ENCODE results near the gene SRPRB. TPM values are rescaled to one million over a fixed set of nuclear protein-coding genes. Genes with fewer than 3 reads are reported as not detected.
A peak's percentile ranks its signal among the peaks of the same experiment; 100 is the strongest.

Gene SRPRB
- total and polyA plus RNA-seq, 9 of the 15 experiments (the other 6 are each of a cell fraction or from before 2014, with no cell fraction given), result 29.5 to 66.0 (median 41.4) TPM

- Histone ChIP-seq H3K9me1 (ENCODE audit: control insufficient read depth, insufficient read depth, low read length) (no peaks in the 10 kb centered on the region), H3K4me3 (peak overlapping the region; percentile 89), H2AFZ (ENCODE audit: low read depth, low read length) (peak overlapping the region; percentile 98), H3K9ac (ENCODE audit: insufficient read depth in 1 of 2, low read depth in 2 of 2, low read length in 2 of 2) (peak overlapping the region in 1 of 2 experiments; percentile 58; a peak in 1 of 4 replicates), H3K79me2 (ENCODE audit: control insufficient read depth, insufficient read depth, low read length) (peaks cover 27% of the 10 kb centered on the region), H3K4me2 (ENCODE audit: insufficient read depth, low read length) (peak overlapping the region; percentile 91), H3K4me1 (replicated peaks in 1 of 2; ENCODE audit: control insufficient read depth in 2 of 2, insufficient read depth in 2 of 2, low read length in 2 of 2) (no peaks in the 10 kb centered on the region; a peak in 1 of 5 replicates), H3K27me3 (ENCODE audit: control insufficient read depth in 2 of 2, insufficient read depth in 2 of 2, low read length in 2 of 2) (no peaks in the 10 kb centered on the region), H4K20me1 (replicated peaks; ENCODE audit: control insufficient read depth, insufficient read depth, low read length) (no peaks in the 10 kb centered on the region), H3K36me3 (ENCODE audit: control insufficient read depth, insufficient read depth, low read length) (peaks cover 29% of the 10 kb centered on the region; the same call in 2 of the 3 replicates), H3K9me3 (replicated peaks; ENCODE audit: control insufficient read depth, insufficient read depth, low read depth, low read length) (no peaks in the 10 kb centered on the region), H3K27ac (ENCODE audit: extremely low read depth, low read depth, low read length) (no peak overlapping the region; the same call in 2 of the 3 replicates)
- no TSS peak for BruUV-seq (replicated peaks)
- CTCF ChIA-PET (ENCODE audit: low intra/inter-chr PET ratio), result no interaction called here
- in situ Hi-C loops (cut with MboI), result loop anchor here (25.0 kb wide), 3 partner anchors 682 to 1068 kb away; partner anchors contain the start of genes ANAPC13, CEP63 and TMEM108
- TF ChIP-seq FOXP4 (CRISPR knock-in tag; IDR thresholded peaks at IDR 0.05; ENCODE audit: borderline replicate concordance) (no peak), ATF6 (CRISPR knock-in tag; IDR thresholded peaks at IDR 0.05) (0 out of 2 replicates have a peak, but pooled peaks have one; percentile 2), JUN (IDR thresholded peaks at IDR 0.05; ENCODE audit: borderline replicate concordance, low read depth, low read length) (0 out of 2 replicates have a peak, but pooled peaks have one; percentile 17), JUN (CRISPR knock-in tag; IDR thresholded peaks at IDR 0.05; ENCODE audit: borderline replicate concordance) (no peak), STAT6 (CRISPR knock-in tag; IDR thresholded peaks at IDR 0.05) (no peak), RBM34 (IDR thresholded peaks at IDR 0.05; ENCODE audit: borderline replicate concordance, insufficient read depth, low read length) (no peak), MBD1 (CRISPR knock-in tag; IDR thresholded peaks at IDR 0.05) (0 out of 2 replicates have a peak, but pooled peaks have one; percentile 24), ATF3 (IDR thresholded peaks at IDR 0.05) (peak; percentile 79), ATF3 (CRISPR knock-in tag; conservative IDR thresholded peaks at IDR 0.05) (no peak), ZSCAN32 (CRISPR knock-in tag; IDR thresholded peaks at IDR 0.05) (no peak), CEBPG (CRISPR knock-in tag; IDR thresholded peaks at IDR 0.05) (no peak), CEBPG (tag; conservative IDR thresholded peaks at IDR 0.05 in 1 of 2, IDR thresholded peaks at IDR 0.05 in 1 of 2) (peak in 1 of 2 experiments; percentile 58; a peak in 1 of 4 replicates)
- POLR2A ChIA-PET, result interaction anchor here (0.6 kb wide), 1 partner anchor 99 kb away, joined by 4 read pairs; no protein-coding TSS in a partner anchor
- intact Hi-C loops (cut with micrococcal nuclease), result loop anchor here (2.0 kb wide), 1 partner anchor 143 kb away; no protein-coding TSS in a partner anchor
- DNase-seq (ENCODE audit: extremely low read depth in 1 of 4, low spot score in 3 of 4) (no peak), FAIRE-seq (no peak), ATAC-seq (no peak)
- 48% methylated on average over 11 of the region's 15 CpGs for WGBS (ENCODE audit: insufficient coverage, low coverage, missing lambda C conversion rate)
Measured at GRCh38 chr3:133805384-133805701, 272 bp upstream of the SRPRB start.
